K562 (cell line): Measurements from ENCODE around the gene TULP1. TPM values are rescaled to one million over a fixed set of nuclear protein-coding genes. Genes with fewer than 3 reads are reported as not detected.

ENCODE experiments used
- ATAC-seq: fragments of 200-7000 bp; cut with Tn5 transposase; 3 replicates; pipeline ENCODE4 v1.9.1; 2020; ENCODE audit warnings: moderate library complexity
- BruUV-seq: library from RNA; stranded (reverse); fragments of 400-500 nt; replicated peaks from 2 replicates; lab custom pipeline; 2021; lab: Mats Ljungman, UMichigan
- CTCF ChIA-PET: fragments of 300-600 bp; formaldehyde crosslinking; extraction: SDS; loops from one replicate; lab custom pipeline; 2021; ENCODE audit warnings: low intra/inter-chr PET ratio; lab: Yijun Ruan, JAX
- POLR2A ChIA-PET: fragments of 300-600, 350-650 bp; sonication (Branson Sonifier 250); formaldehyde crosslinking; extraction: SDS; loops from one replicate; lab custom pipeline; 2021; ENCODE audit warnings: antibody characterized with exemption, inconsistent platforms; lab: Yijun Ruan, JAX
- DNase-seq, 4 experiments: peaks; one replicate each; pipeline versions ENCODE4 v3.0.0 to v3.0.0-alpha.2; 2011 to 2018; ENCODE audit warnings: low spot score in 3 of 4, mixed read lengths in 3 of 4; ENCODE audit errors: extremely low read depth in 1 of 4
- FAIRE-seq: peaks from 2 replicates; lab custom pipeline; 2011; peaks lifted over from hg19 to GRCh38; lab: Jason Lieb, UNC
- H2AFZ ChIP-seq: 2 replicates; pipeline ENCODE4 v1.6.0; 2011; ENCODE audit warnings: low read depth, low read length, control low read depth, inconsistent platforms
- H3K27ac ChIP-seq: fragments of 200-600 bp; 3 replicates; pipeline ENCODE4 v1.8.0; 2011; ENCODE audit warnings: low read depth, mild to moderate bottlenecking, control low read depth, inconsistent platforms, low read length, moderate library complexity, mixed read lengths; ENCODE audit errors: extremely low read depth
- H3K27me3 ChIP-seq, 2 experiments: fragments of 300-600 bp in 1 of 2; 2 replicates in 1 of 2; 3 replicates in 1 of 2; pipeline versions ENCODE4 v1.6.0 to v1.8.0; 2011; ENCODE audit warnings: inconsistent platforms in 2 of 2, low read length in 2 of 2, mild to moderate bottlenecking in 1 of 2, mixed read lengths in 1 of 2, moderate library complexity in 1 of 2; ENCODE audit not compliant: control insufficient read depth in 2 of 2, insufficient read depth in 2 of 2
- H3K36me3 ChIP-seq: fragments of 300-600 bp; 3 replicates; pipeline ENCODE4 v1.8.0; 2011; ENCODE audit warnings: mild to moderate bottlenecking, low read length, inconsistent platforms; ENCODE audit not compliant: control insufficient read depth, insufficient read depth
- H3K4me1 ChIP-seq, 2 experiments: fragments of 200-600 bp in 1 of 2; replicated peaks in 1 of 2; 2 replicates in 1 of 2; 3 replicates in 1 of 2; pipeline versions ENCODE4 v1.5.1 to v1.8.0; 2011; ENCODE audit warnings: inconsistent platforms in 2 of 2, low read length in 2 of 2, mild to moderate bottlenecking in 1 of 2, mixed read lengths in 1 of 2, moderate library complexity in 1 of 2; ENCODE audit not compliant: control insufficient read depth in 2 of 2, insufficient read depth in 2 of 2
- H3K4me2 ChIP-seq: 2 replicates; pipeline ENCODE4 v1.6.1; 2011; ENCODE audit warnings: low read length, control low read depth, inconsistent platforms, mixed read lengths; ENCODE audit not compliant: insufficient read depth
- H3K4me3 ChIP-seq: fragments of 200-600 bp; sonication (generic), shearing (Covaris generic); 2 replicates; pipeline ENCODE4 v1.5.1; 2016; ENCODE audit warnings: control low read depth, inconsistent platforms
- H3K79me2 ChIP-seq: fragments of 200-600 bp; 3 replicates; pipeline ENCODE4 v1.8.0; 2011; ENCODE audit warnings: low read length, inconsistent platforms; ENCODE audit not compliant: control insufficient read depth, insufficient read depth
- H3K9ac ChIP-seq, 2 experiments: 2 replicates each; pipeline versions ENCODE4 v1.6.0 to v1.6.1; 2011; ENCODE audit warnings: low read depth in 2 of 2, low read length in 2 of 2, control low read depth in 1 of 2, inconsistent platforms in 1 of 2, mild to moderate bottlenecking in 1 of 2, mixed read lengths in 1 of 2; ENCODE audit not compliant: insufficient read depth in 1 of 2
- H3K9me1 ChIP-seq: one replicate; pipeline ENCODE4 v1.6.0; 2011; ENCODE audit warnings: inconsistent platforms, mild to moderate bottlenecking, low read length, moderate library complexity; ENCODE audit not compliant: control insufficient read depth, insufficient read depth
- H3K9me3 ChIP-seq: replicated peaks from 2 replicates; pipeline ENCODE4 v1.5.1; 2011; ENCODE audit warnings: low read depth, low read length, inconsistent platforms; ENCODE audit not compliant: control insufficient read depth, insufficient read depth
- H4K20me1 ChIP-seq: replicated peaks from 2 replicates; pipeline ENCODE4 v1.6.1; 2011; ENCODE audit warnings: low read length, inconsistent platforms, mixed read lengths; ENCODE audit not compliant: control insufficient read depth, insufficient read depth
- SETDB1 ChIP-seq: IDR thresholded peaks from one replicate; pipeline ENCODE4 v1.6.1; 2012; ENCODE audit warnings: low read length, control low read depth, inconsistent platforms
- WGBS: fragments of 100-300 bp; shearing (Covaris generic); methylation state at CpG from one replicate; pipeline ENCODE4 v1.1.6; 2016; ENCODE audit warnings: low coverage, mixed read lengths; ENCODE audit not compliant: insufficient coverage; ENCODE audit errors: missing lambda C conversion rate; 5-methylcytosine and 5-hydroxymethylcytosine counted together
- in situ Hi-C: fragments of 300-500 bp; cut with MboI; formaldehyde crosslinking; loops from 4 replicates; pipeline ENCODE4 v1.15.0; 2018; ENCODE audit warnings: inconsistent platforms, mixed read lengths
- intact Hi-C: fragments of 100-400 bp; cut with micrococcal nuclease; formaldehyde crosslinking; loops from 2 replicates; pipeline ENCODE4 v1.14.2; 2022
- polyA plus RNA-seq, 8 experiments: library from polyadenylated mRNA; depleted of rRNA in 4 of 8; stranded (reverse) in 5 of 8; unstranded in 3 of 8; fragments of >200 nt; fragmentation: Nextera tagmentation in 2 of 8; fragmentation: Illumina TruSeq in 1 of 8; extraction: Ambion mirVana in 2 of 8; extraction: Trizol in 1 of 8; gene quantifications; 2 replicates each; pipeline versions ENCODE4 v1.2.1 to v1.2.3, GENCODE V29; 2011 to 2014; ENCODE audit warnings: inconsistent platforms in 1 of 8, missing spikeins in 1 of 8
- total RNA-seq, 7 experiments: library from RNA; depleted of rRNA in 6 of 7; stranded (reverse); fragments of >200 nt in 6 of 7; fragmentation: Illumina TruSeq in 2 of 7; extraction: Trizol in 2 of 7; gene quantifications; 2 replicates each; pipeline versions ENCODE4 v1.2.1 to v1.2.3, GENCODE V29; 2011 to 2021; ENCODE audit warnings: low replicate concordance in 1 of 7
- TF ChIP-seq, protein P1 (sequence below): sonication (generic); formaldehyde crosslinking; IDR thresholded peaks from 2 replicates; pipeline ENCODE4 v1.8.1; 2023; ENCODE audit warnings: mild to moderate bottlenecking, missing genetic modification reagents

Gene TULP1
- total and polyA plus RNA-seq, 9 of the 15 experiments (the other 6 are each of a cell fraction or from before 2014, with no cell fraction given) = 0.06 to 0.17 (median 0.09) TPM; not detected in 6

DNA sequence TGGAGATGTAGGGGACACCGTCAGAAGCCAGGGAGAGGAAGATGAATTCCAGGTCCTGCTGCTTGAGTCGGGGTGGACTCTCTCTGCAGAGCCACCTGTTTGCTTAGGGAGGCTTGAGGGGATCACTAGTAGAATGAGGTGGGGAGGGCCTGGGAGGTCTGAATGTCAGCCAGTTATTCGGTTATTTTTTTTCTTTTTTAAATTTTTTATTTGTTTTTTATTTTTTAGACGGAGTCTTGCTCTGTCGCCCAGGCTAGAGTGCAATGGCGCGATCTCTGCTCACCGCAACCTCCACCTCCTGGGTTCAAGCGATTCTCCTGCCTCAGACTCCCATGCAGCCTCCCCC lies 24.2 kb downstream of the TULP1 start:
- ATAC-seq = no peak
- CTCF ChIA-PET = no interaction called here
- no TSS peak for BruUV-seq
- DNase-seq = no peak
- H3K36me3 ChIP-seq = no peaks in the 10 kb centered on the region; the same call in 2 of the 3 replicates
- in situ Hi-C loops = no loop called here
- H3K4me1 ChIP-seq = peaks cover 58 to 67% of the 10 kb centered on the region in 2 experiments
- WGBS = 68% methylated on average over 9 of the region's 9 CpGs
- no peaks in the 10 kb centered on the region for H3K9me1 ChIP-seq
- no peak overlapping the region for H3K4me2 ChIP-seq
- TF ChIP-seq SETDB1 = no peak
- TF ChIP-seq, protein P1, sequence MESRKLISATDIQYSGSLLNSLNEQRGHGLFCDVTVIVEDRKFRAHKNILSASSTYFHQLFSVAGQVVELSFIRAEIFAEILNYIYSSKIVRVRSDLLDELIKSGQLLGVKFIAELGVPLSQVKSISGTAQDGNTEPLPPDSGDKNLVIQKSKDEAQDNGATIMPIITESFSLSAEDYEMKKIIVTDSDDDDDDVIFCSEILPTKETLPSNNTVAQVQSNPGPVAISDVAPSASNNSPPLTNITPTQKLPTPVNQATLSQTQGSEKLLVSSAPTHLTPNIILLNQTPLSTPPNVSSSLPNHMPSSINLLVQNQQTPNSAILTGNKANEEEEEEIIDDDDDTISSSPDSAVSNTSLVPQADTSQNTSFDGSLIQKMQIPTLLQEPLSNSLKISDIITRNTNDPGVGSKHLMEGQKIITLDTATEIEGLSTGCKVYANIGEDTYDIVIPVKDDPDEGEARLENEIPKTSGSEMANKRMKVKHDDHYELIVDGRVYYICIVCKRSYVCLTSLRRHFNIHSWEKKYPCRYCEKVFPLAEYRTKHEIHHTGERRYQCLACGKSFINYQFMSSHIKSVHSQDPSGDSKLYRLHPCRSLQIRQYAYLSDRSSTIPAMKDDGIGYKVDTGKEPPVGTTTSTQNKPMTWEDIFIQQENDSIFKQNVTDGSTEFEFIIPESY (CRISPR knock-in tag) = 0 out of 2 replicates have a peak, but pooled peaks have one; percentile 28
- H3K9ac ChIP-seq = peak overlapping the region in 1 of 2 experiments; percentile 15; a peak in 1 of 4 replicates
- no peaks in the 10 kb centered on the region for H3K27me3 ChIP-seq
- no peak for FAIRE-seq
- H2AFZ ChIP-seq = no peak overlapping the region
- intact Hi-C loops = no loop called here
- peaks cover 15% of the 10 kb centered on the region; the same call in 2 of the 3 replicates for H3K79me2 ChIP-seq
- POLR2A ChIA-PET = interaction anchor here (0.6 to 5.6 kb wide), 4 partner anchors 9 to 242 kb away, joined by 3 to 52 read pairs (median 20); no protein-coding TSS in a partner anchor
- peak overlapping the region; percentile 31; the same call in 1 of the 3 replicates for H3K27ac ChIP-seq
- H4K20me1 ChIP-seq = peaks cover 18% of the 10 kb centered on the region; the same call in 1 of the 2 replicates
- H3K4me3 ChIP-seq = no peak overlapping the region
- H3K9me3 ChIP-seq = no peaks in the 10 kb centered on the region
